ENCODE results near the gene SREBF2. TPM values are rescaled to one million over a fixed set of nuclear protein-coding genes. Genes with fewer than 3 reads are reported as not detected.

The SREBF2 gene
- total RNA-seq, result 100 to 1,000 TPM in 2 of 4 donors, 10 to 100 TPM in 2; 91.1 to 122 (median 96.2) TPM

DNA sequence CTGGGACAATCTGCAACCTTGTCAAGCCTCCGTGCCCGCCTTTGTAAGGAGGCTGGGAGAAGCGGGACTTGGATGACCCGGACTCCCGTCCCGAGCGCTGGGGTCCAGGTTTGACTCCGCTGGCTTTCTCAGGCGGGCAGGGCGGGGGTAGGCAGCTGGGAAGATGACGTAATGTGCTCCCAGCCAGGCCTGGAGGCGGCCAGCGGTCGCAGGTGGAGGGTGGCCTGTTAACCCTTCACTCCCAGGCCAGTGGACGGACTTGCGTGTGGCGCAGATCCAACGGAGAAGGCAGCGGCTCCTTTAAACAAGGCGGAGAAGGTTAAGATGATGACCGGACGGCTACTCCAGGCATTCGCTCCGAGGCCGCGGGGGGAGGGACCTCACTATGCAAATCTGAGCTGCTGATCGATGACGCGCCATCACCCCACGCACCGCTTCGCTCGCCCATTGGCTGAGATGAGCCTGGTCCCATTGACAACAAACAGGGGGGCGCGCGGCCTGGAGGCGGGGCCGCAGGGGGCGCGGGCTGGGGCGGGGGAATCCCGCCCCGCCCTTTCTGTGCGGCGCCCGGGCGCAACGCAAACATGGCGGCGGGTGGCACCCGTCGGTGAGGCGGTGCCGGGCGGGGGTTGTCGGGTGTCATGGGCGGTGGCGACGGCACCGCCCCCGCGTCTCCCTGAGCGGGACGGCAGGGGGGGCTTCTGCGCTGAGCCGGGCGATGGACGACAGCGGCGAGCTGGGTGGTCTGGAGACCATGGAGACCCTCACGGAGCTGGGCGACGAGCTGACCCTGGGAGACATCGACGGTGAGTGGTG lies at the start of gene SREBF2:
TSS of gene SREBF2 (plus strand) at position 553 of the 816 bp plus-strand sequence. CDS start at position 719, 166 bp downstream.
- peak within 1 kb of the TSS; percentile 76 for H3K4me3 ChIP-seq (ENCODE audit: low read depth, poor library complexity, severe bottlenecking)
- WGBS, 2 donors, result 0% methylated on average over 50 to 75 of the region's 75 CpGs
- intact Hi-C loops (cut with DNase I; ENCODE audit: low total_unique reads), result no loop called here
- peak; percentile 99 to 100 for DNase-seq (ENCODE audit: low spot score in 2 of 2)
- TF ChIP-seq POLR2A (IDR thresholded peaks at IDR 0.05), result peak in 1 of 2 donors; percentile 62
- TF ChIP-seq, protein P1, sequence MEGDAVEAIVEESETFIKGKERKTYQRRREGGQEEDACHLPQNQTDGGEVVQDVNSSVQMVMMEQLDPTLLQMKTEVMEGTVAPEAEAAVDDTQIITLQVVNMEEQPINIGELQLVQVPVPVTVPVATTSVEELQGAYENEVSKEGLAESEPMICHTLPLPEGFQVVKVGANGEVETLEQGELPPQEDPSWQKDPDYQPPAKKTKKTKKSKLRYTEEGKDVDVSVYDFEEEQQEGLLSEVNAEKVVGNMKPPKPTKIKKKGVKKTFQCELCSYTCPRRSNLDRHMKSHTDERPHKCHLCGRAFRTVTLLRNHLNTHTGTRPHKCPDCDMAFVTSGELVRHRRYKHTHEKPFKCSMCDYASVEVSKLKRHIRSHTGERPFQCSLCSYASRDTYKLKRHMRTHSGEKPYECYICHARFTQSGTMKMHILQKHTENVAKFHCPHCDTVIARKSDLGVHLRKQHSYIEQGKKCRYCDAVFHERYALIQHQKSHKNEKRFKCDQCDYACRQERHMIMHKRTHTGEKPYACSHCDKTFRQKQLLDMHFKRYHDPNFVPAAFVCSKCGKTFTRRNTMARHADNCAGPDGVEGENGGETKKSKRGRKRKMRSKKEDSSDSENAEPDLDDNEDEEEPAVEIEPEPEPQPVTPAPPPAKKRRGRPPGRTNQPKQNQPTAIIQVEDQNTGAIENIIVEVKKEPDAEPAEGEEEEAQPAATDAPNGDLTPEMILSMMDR (IDR thresholded peaks at IDR 0.05), result no peak

DNA sequence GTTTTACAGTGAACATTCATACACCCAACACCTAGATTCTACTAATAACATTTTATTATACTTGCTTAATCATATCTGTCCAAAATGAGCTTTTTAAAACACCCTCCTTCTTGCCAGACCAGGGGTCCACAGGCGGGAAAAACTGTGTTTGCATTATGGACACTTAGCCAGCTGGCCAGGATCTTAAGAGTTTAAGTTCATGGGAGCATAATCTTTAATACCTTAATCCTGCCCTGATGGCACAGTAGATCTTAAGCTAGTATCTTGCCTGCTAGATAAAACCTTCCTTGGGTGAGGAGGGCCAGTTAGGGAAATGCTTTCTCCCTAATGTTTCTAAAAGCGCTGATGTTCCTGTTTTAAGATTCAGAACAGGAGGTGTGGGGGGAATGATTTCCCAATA lies 45.6 kb upstream of the SREBF2 start:
- WGBS, 2 donors, result 74 to 89% methylated on average over 2 of the region's 2 CpGs
- no peak for TF ChIP-seq POLR2A (IDR thresholded peaks at IDR 0.05)
- TF ChIP-seq, protein P1 (IDR thresholded peaks at IDR 0.05), result no peak
- H3K4me3 ChIP-seq (ENCODE audit: low read depth, poor library complexity, severe bottlenecking), result no peak overlapping the region
- no peak for DNase-seq (ENCODE audit: low spot score in 2 of 2)
- intact Hi-C loops (cut with DNase I; ENCODE audit: low total_unique reads), result no loop called here

- TF ChIP-seq, protein P1 (IDR thresholded peaks at IDR 0.05), result no peak
- TF ChIP-seq POLR2A (IDR thresholded peaks at IDR 0.05), result no peak
- H3K4me3 ChIP-seq (ENCODE audit: low read depth, poor library complexity, severe bottlenecking), result no peak overlapping the region
- DNase-seq (ENCODE audit: low spot score in 2 of 2), result no peak
- 94% methylated on average over 3 of the region's 3 CpGs for WGBS, 2 donors
- intact Hi-C loops (cut with DNase I; ENCODE audit: low total_unique reads), result no loop called here
Observed at GRCh38 chr22:41793871-41794270, 39.0 kb upstream of the SREBF2 start.

DNA sequence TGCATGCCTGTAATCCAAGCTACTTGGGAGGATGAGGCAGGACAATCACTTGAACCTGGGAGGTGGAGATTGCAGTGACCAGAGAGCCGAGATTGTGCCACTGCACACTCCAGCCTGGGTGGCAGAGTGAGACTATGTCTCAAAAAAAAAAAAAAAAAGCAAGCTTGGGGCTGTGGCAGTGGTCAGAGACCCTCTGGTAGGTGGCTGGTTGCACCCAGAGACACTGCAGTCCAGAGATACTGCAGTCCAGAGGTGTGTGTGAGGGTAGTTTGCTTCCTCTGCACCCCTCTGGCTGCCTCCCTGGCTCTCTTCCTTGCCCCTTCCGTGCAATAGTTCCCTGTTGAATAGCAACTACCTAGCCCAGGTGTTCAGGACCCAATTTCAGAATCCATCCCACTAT lies 34.2 kb upstream of the SREBF2 start:
- TF ChIP-seq POLR2A (IDR thresholded peaks at IDR 0.05), result no peak
- TF ChIP-seq, protein P1 (IDR thresholded peaks at IDR 0.05), result no peak
- WGBS, 2 donors, result 94 to 98% methylated on average over 2 of the region's 2 CpGs
- DNase-seq (ENCODE audit: low spot score in 2 of 2), result no peak
- intact Hi-C loops (cut with DNase I; ENCODE audit: low total_unique reads), result no loop called here
- no peak overlapping the region for H3K4me3 ChIP-seq (ENCODE audit: low read depth, poor library complexity, severe bottlenecking)

- 10 to 11% methylated on average over 22 to 30 of the region's 38 CpGs for WGBS, 2 donors
- DNase-seq (ENCODE audit: low spot score in 2 of 2), result peak; percentile 21 to 88
- intact Hi-C loops (cut with DNase I; ENCODE audit: low total_unique reads), result no loop called here
Observed at GRCh38 chr22:41799486-41800347, 33.2 kb upstream of the SREBF2 start.

More at GRCh38 chr22:41799486-41800347, 33.2 kb upstream of the SREBF2 start:
- peak overlapping the region; percentile 85 for H3K4me3 ChIP-seq (ENCODE audit: low read depth, poor library complexity, severe bottlenecking)
- TF ChIP-seq POLR2A (IDR thresholded peaks at IDR 0.05), result no peak
- TF ChIP-seq, protein P1 (IDR thresholded peaks at IDR 0.05), result no peak

Data from lower leg skin (tissue), 4 donors.